K562 (cell line): ENCODE data around the gene MYLK3. TPM values are rescaled to one million over a fixed set of nuclear protein-coding genes. Genes with fewer than 3 reads are reported as not detected.

Experiments used
- ATAC-seq: fragments of 200-7000 bp; cut with Tn5 transposase; 3 replicates; pipeline ENCODE4 v1.9.1; 2020; ENCODE audit warnings: moderate library complexity
- BruUV-seq: library from RNA; stranded (reverse); fragments of 400-500 nt; replicated peaks from 2 replicates; lab custom pipeline; 2021; lab: Mats Ljungman, UMichigan
- CTCF ChIA-PET: fragments of 300-600 bp; formaldehyde crosslinking; extraction: SDS; loops from one replicate; lab custom pipeline; 2021; ENCODE audit warnings: low intra/inter-chr PET ratio; lab: Yijun Ruan, JAX
- POLR2A ChIA-PET: fragments of 300-600, 350-650 bp; sonication (Branson Sonifier 250); formaldehyde crosslinking; extraction: SDS; loops from one replicate; lab custom pipeline; 2021; ENCODE audit warnings: antibody characterized with exemption, inconsistent platforms; lab: Yijun Ruan, JAX
- DNase-seq, 4 experiments: peaks; one replicate each; pipeline versions ENCODE4 v3.0.0 to v3.0.0-alpha.2; 2011 to 2018; ENCODE audit warnings: low spot score in 3 of 4, mixed read lengths in 3 of 4; ENCODE audit errors: extremely low read depth in 1 of 4
- FAIRE-seq: peaks from 2 replicates; lab custom pipeline; 2011; peaks lifted over from hg19 to GRCh38; lab: Jason Lieb, UNC
- H2AFZ ChIP-seq: 2 replicates; pipeline ENCODE4 v1.6.0; 2011; ENCODE audit warnings: low read depth, low read length, control low read depth, inconsistent platforms
- H3K27ac ChIP-seq: fragments of 200-600 bp; 3 replicates; pipeline ENCODE4 v1.8.0; 2011; ENCODE audit warnings: low read depth, mild to moderate bottlenecking, control low read depth, inconsistent platforms, low read length, moderate library complexity, mixed read lengths; ENCODE audit errors: extremely low read depth
- H3K27me3 ChIP-seq, 2 experiments: fragments of 300-600 bp in 1 of 2; 2 replicates in 1 of 2; 3 replicates in 1 of 2; pipeline versions ENCODE4 v1.6.0 to v1.8.0; 2011; ENCODE audit warnings: inconsistent platforms in 2 of 2, low read length in 2 of 2, mild to moderate bottlenecking in 1 of 2, mixed read lengths in 1 of 2, moderate library complexity in 1 of 2; ENCODE audit not compliant: control insufficient read depth in 2 of 2, insufficient read depth in 2 of 2
- H3K36me3 ChIP-seq: fragments of 300-600 bp; 3 replicates; pipeline ENCODE4 v1.8.0; 2011; ENCODE audit warnings: mild to moderate bottlenecking, low read length, inconsistent platforms; ENCODE audit not compliant: control insufficient read depth, insufficient read depth
- H3K4me1 ChIP-seq, 2 experiments: fragments of 200-600 bp in 1 of 2; replicated peaks in 1 of 2; 2 replicates in 1 of 2; 3 replicates in 1 of 2; pipeline versions ENCODE4 v1.5.1 to v1.8.0; 2011; ENCODE audit warnings: inconsistent platforms in 2 of 2, low read length in 2 of 2, mild to moderate bottlenecking in 1 of 2, mixed read lengths in 1 of 2, moderate library complexity in 1 of 2; ENCODE audit not compliant: control insufficient read depth in 2 of 2, insufficient read depth in 2 of 2
- H3K4me2 ChIP-seq: 2 replicates; pipeline ENCODE4 v1.6.1; 2011; ENCODE audit warnings: low read length, control low read depth, inconsistent platforms, mixed read lengths; ENCODE audit not compliant: insufficient read depth
- H3K4me3 ChIP-seq: fragments of 200-600 bp; sonication (generic), shearing (Covaris generic); 2 replicates; pipeline ENCODE4 v1.5.1; 2016; ENCODE audit warnings: control low read depth, inconsistent platforms
- H3K79me2 ChIP-seq: fragments of 200-600 bp; 3 replicates; pipeline ENCODE4 v1.8.0; 2011; ENCODE audit warnings: low read length, inconsistent platforms; ENCODE audit not compliant: control insufficient read depth, insufficient read depth
- H3K9ac ChIP-seq, 2 experiments: 2 replicates each; pipeline versions ENCODE4 v1.6.0 to v1.6.1; 2011; ENCODE audit warnings: low read depth in 2 of 2, low read length in 2 of 2, control low read depth in 1 of 2, inconsistent platforms in 1 of 2, mild to moderate bottlenecking in 1 of 2, mixed read lengths in 1 of 2; ENCODE audit not compliant: insufficient read depth in 1 of 2
- H3K9me1 ChIP-seq: one replicate; pipeline ENCODE4 v1.6.0; 2011; ENCODE audit warnings: inconsistent platforms, mild to moderate bottlenecking, low read length, moderate library complexity; ENCODE audit not compliant: control insufficient read depth, insufficient read depth
- H3K9me3 ChIP-seq: replicated peaks from 2 replicates; pipeline ENCODE4 v1.5.1; 2011; ENCODE audit warnings: low read depth, low read length, inconsistent platforms; ENCODE audit not compliant: control insufficient read depth, insufficient read depth
- H4K20me1 ChIP-seq: replicated peaks from 2 replicates; pipeline ENCODE4 v1.6.1; 2011; ENCODE audit warnings: low read length, inconsistent platforms, mixed read lengths; ENCODE audit not compliant: control insufficient read depth, insufficient read depth
- ADNP ChIP-seq: fragments of 200-800 bp; sonication (Bioruptor generic); IDR thresholded peaks from 2 replicates; pipeline ENCODE4 v1.6.1; 2016; ENCODE audit warnings: missing genetic modification characterization, missing compliant biosample characterization
- C11orf30 ChIP-seq: fragments of 450-650 bp; IDR thresholded peaks from 2 replicates; pipeline ENCODE4 v1.6.1; 2016; ENCODE audit warnings: low read depth, mild to moderate bottlenecking
- DEAF1 ChIP-seq: fragments of 450-650 bp; formaldehyde crosslinking; IDR thresholded peaks from 2 replicates; pipeline ENCODE4 v1.4.0; 2020; ENCODE audit warnings: mild to moderate bottlenecking, moderate library complexity
- HLTF ChIP-seq: fragments of 450-650 bp; IDR thresholded peaks from 2 replicates; pipeline ENCODE4 v1.6.1; 2016
- ILK ChIP-seq: fragments of 450-650 bp; IDR thresholded peaks from 2 replicates; pipeline ENCODE4 v1.6.1; 2016; ENCODE audit warnings: missing genetic modification characterization, low read depth, mild to moderate bottlenecking, missing compliant biosample characterization, moderate library complexity, borderline replicate concordance
- RAD21 ChIP-seq, 2 experiments: fragments of 250-450 bp in 1 of 2; fragments of 450-650 bp in 1 of 2; sonication (Bioruptor Pico) in 1 of 2; formaldehyde crosslinking in 1 of 2; IDR thresholded peaks in 1 of 2; conservative IDR thresholded peaks in 1 of 2; 2 replicates each; pipeline versions ENCODE4 v1.4.0 to v1.8.0; 2020 to 2022; ENCODE audit warnings: mild to moderate bottlenecking in 2 of 2, moderate library complexity in 1 of 2
- SIN3B ChIP-seq: fragments of 450-650 bp; IDR thresholded peaks from 2 replicates; pipeline ENCODE4 v1.6.1; 2017; ENCODE audit warnings: low read depth, mild to moderate bottlenecking, moderate library complexity
- TARDBP ChIP-seq: fragments of 450-650 bp; IDR thresholded peaks from 2 replicates; pipeline ENCODE4 v1.6.1; 2016
- USF1 ChIP-seq: sonication (generic); formaldehyde crosslinking; IDR thresholded peaks from 2 replicates; pipeline ENCODE4 v1.9.0; 2022; ENCODE audit warnings: mild to moderate bottlenecking, missing genetic modification reagents
- YBX1 ChIP-seq: fragments of 450-650 bp; IDR thresholded peaks from 2 replicates; pipeline ENCODE4 v1.7.1; 2016; ENCODE audit warnings: mild to moderate bottlenecking
- ZBTB9 ChIP-seq: fragments of 450-650 bp; formaldehyde crosslinking; IDR thresholded peaks from 2 replicates; pipeline ENCODE4 v1.4.0; 2020; ENCODE audit warnings: mild to moderate bottlenecking, moderate library complexity
- ZC3H11A ChIP-seq: IDR thresholded peaks from 2 replicates; pipeline ENCODE4 v1.6.1; 2012; ENCODE audit warnings: low read depth, low read length, improper control_type of control experiment
- WGBS: fragments of 100-300 bp; shearing (Covaris generic); methylation state at CpG from one replicate; pipeline ENCODE4 v1.1.6; 2016; ENCODE audit warnings: low coverage, mixed read lengths; ENCODE audit not compliant: insufficient coverage; ENCODE audit errors: missing lambda C conversion rate; 5-methylcytosine and 5-hydroxymethylcytosine counted together
- in situ Hi-C: fragments of 300-500 bp; cut with MboI; formaldehyde crosslinking; loops from 4 replicates; pipeline ENCODE4 v1.15.0; 2018; ENCODE audit warnings: inconsistent platforms, mixed read lengths
- intact Hi-C: fragments of 100-400 bp; cut with micrococcal nuclease; formaldehyde crosslinking; loops from 2 replicates; pipeline ENCODE4 v1.14.2; 2022
- polyA plus RNA-seq, 8 experiments: library from polyadenylated mRNA; depleted of rRNA in 4 of 8; stranded (reverse) in 5 of 8; unstranded in 3 of 8; fragments of >200 nt; fragmentation: Nextera tagmentation in 2 of 8; fragmentation: Illumina TruSeq in 1 of 8; extraction: Ambion mirVana in 2 of 8; extraction: Trizol in 1 of 8; gene quantifications; 2 replicates each; pipeline versions ENCODE4 v1.2.1 to v1.2.3, GENCODE V29; 2011 to 2014; ENCODE audit warnings: inconsistent platforms in 1 of 8, missing spikeins in 1 of 8
- total RNA-seq, 7 experiments: library from RNA; depleted of rRNA in 6 of 7; stranded (reverse); fragments of >200 nt in 6 of 7; fragmentation: Illumina TruSeq in 2 of 7; extraction: Trizol in 2 of 7; gene quantifications; 2 replicates each; pipeline versions ENCODE4 v1.2.1 to v1.2.3, GENCODE V29; 2011 to 2021; ENCODE audit warnings: low replicate concordance in 1 of 7

The MYLK3 gene
- total and polyA plus RNA-seq, 9 of the 15 experiments (the other 6 are each of a cell fraction or from before 2014, with no cell fraction given) = 0.69 to 10.7 (median 4.7) TPM

- POLR2A ChIA-PET = no interaction called here
- CTCF ChIA-PET = no interaction called here
These were observed 34.2 kb upstream of the MYLK3 start for GRCh38 chr16:46782320-46782719.

GRCh38 chr16:46777804-46778203 is 29.7 kb upstream of the MYLK3 start:
- WGBS = 32% methylated on average over 5 of the region's 12 CpGs
- Histone ChIP-seq H3K4me2 (no peak overlapping the region), H3K4me1 (peaks cover 0 to 6% of the 10 kb centered on the region in 2 experiments; a peak in 2 of 5 replicates), H3K79me2 (no peaks in the 10 kb centered on the region), H3K9me1 (no peaks in the 10 kb centered on the region), H3K9ac (no peak overlapping the region), H2AFZ (no peak overlapping the region), H3K27me3 (no peaks in the 10 kb centered on the region), H3K9me3 (no peaks in the 10 kb centered on the region), H3K4me3 (no peak overlapping the region), H3K27ac (no peak overlapping the region), H3K36me3 (no peaks in the 10 kb centered on the region), H4K20me1 (no peaks in the 10 kb centered on the region)
- ATAC-seq = no peak
- intact Hi-C loops = no loop called here
- POLR2A ChIA-PET = interaction anchor here (0.8 kb wide), 1 partner anchor 12 kb away, joined by 4 read pairs; no protein-coding TSS in a partner anchor
- in situ Hi-C loops = no loop called here
- CTCF ChIA-PET = no interaction called here
- DNase-seq = no peak
- no TSS peak for BruUV-seq
- FAIRE-seq = no peak
- TF ChIP-seq ILK (no peak), RAD21 (CRISPR knock-in tag; conservative IDR thresholded peaks at IDR 0.05 in 1 of 2, IDR thresholded peaks at IDR 0.05 in 1 of 2) (no peak), ADNP (tag) (no peak), SIN3B (no peak), ZC3H11A (no peak), USF1 (CRISPR knock-in tag) (no peak), TARDBP (no peak), DEAF1 (CRISPR knock-in tag) (no peak), C11orf30 (no peak)

More at GRCh38 chr16:46782320-46782719, 34.2 kb upstream of the MYLK3 start:
- H4K20me1 ChIP-seq = no peaks in the 10 kb centered on the region
- 50% methylated on average over 1 of the region's 2 CpGs for WGBS
- H3K4me3 ChIP-seq = no peak overlapping the region
- no peak for TF ChIP-seq HLTF
- no peak for TF ChIP-seq YBX1
- no peak for TF ChIP-seq ZBTB9 (CRISPR knock-in tag)
- TF ChIP-seq ADNP (tag) = no peak
- no peak for FAIRE-seq
- no peaks in the 10 kb centered on the region for H3K79me2 ChIP-seq
- H3K27ac ChIP-seq = no peak overlapping the region
- no peak overlapping the region for H3K9ac ChIP-seq
- ATAC-seq = no peak
- H3K4me2 ChIP-seq = no peak overlapping the region
- peaks cover 2 to 6% of the 10 kb centered on the region in 2 experiments; a peak in 3 of 5 replicates for H3K4me1 ChIP-seq
- DNase-seq = no peak
- in situ Hi-C loops (no loop called here), intact Hi-C loops (no loop called here)
- H3K36me3 ChIP-seq = no peaks in the 10 kb centered on the region
- no peak overlapping the region for H2AFZ ChIP-seq
- H3K9me1 ChIP-seq = no peaks in the 10 kb centered on the region
- no TSS peak for BruUV-seq
- H3K27me3 ChIP-seq = no peaks in the 10 kb centered on the region
- no peaks in the 10 kb centered on the region for H3K9me3 ChIP-seq
